Liver (tissue), 9 donors: ENCODE measurements around the gene ZNF778. TPM values are rescaled to one million over a fixed set of nuclear protein-coding genes. Genes with fewer than 3 reads are reported as not detected.

ENCODE experiments used
- DNase-seq: peaks from one replicate; pipeline ENCODE4 v3.0.0-alpha.2; 2017; ENCODE audit warnings: low spot score
- H3K27ac ChIP-seq, 2 donors: one replicate each; pipeline ENCODE4 v1.7.0; 2013; ENCODE audit warnings: inconsistent platforms in 2 of 2, low read length in 2 of 2, control low read depth in 1 of 2, low read depth in 1 of 2, mild to moderate bottlenecking in 1 of 2
- H3K27me3 ChIP-seq, 4 donors: one replicate each; pipeline versions ENCODE4 v1.6.1 to v1.7.0; 2013; ENCODE audit warnings: low read length in 3 of 4, inconsistent platforms in 1 of 4, mild to moderate bottlenecking in 1 of 4, moderate library complexity in 1 of 4; ENCODE audit not compliant: control insufficient read depth in 4 of 4, insufficient read depth in 4 of 4
- H3K36me3 ChIP-seq, 4 donors: one replicate each; pipeline versions ENCODE4 v1.6.1 to v1.7.0; 2013; ENCODE audit warnings: low read length in 3 of 4, mild to moderate bottlenecking in 3 of 4, low read depth in 1 of 4, moderate library complexity in 1 of 4; ENCODE audit not compliant: control insufficient read depth in 4 of 4, insufficient read depth in 3 of 4
- H3K4me1 ChIP-seq, 4 donors: one replicate each; pipeline versions ENCODE4 v1.6.1 to v1.7.0; 2013; ENCODE audit warnings: low read length in 3 of 4, mild to moderate bottlenecking in 3 of 4, moderate library complexity in 1 of 4; ENCODE audit not compliant: control insufficient read depth in 4 of 4, insufficient read depth in 4 of 4
- H3K4me3 ChIP-seq, 3 donors: one replicate each; pipeline versions ENCODE4 v1.6.1 to v1.7.0; 2013; ENCODE audit warnings: low read length in 3 of 3, control low read depth in 1 of 3, low read depth in 1 of 3, mild to moderate bottlenecking in 1 of 3
- H3K9ac ChIP-seq, 2 donors: one replicate each; pipeline ENCODE4 v1.7.0; 2013; ENCODE audit warnings: low read length in 2 of 2, mild to moderate bottlenecking in 2 of 2, moderate library complexity in 2 of 2, control low read depth in 1 of 2, low read depth in 1 of 2
- H3K9me3 ChIP-seq, 4 donors: one replicate each; pipeline versions ENCODE4 v1.6.1 to v1.7.0; 2013; ENCODE audit warnings: low read length in 3 of 4; ENCODE audit not compliant: control insufficient read depth in 4 of 4
- ATF3 ChIP-seq: IDR thresholded peaks from 2 replicates; pipeline ENCODE4 v1.6.1; 2016; ENCODE audit warnings: antibody characterized with exemption
- CTCF ChIP-seq: fragments of 150-350 bp; IDR thresholded peaks from 2 replicates; pipeline ENCODE4 v1.5.1; 2017; ENCODE audit warnings: improper control_type of control experiment, low read depth, low read length; ENCODE audit not compliant: missing input control
- EGR1 ChIP-seq, 2 donors: IDR thresholded peaks; 2 replicates each; pipeline ENCODE4 v1.6.1; 2016 to 2018; ENCODE audit warnings: antibody characterized with exemption in 2 of 2, low read depth in 2 of 2
- FOXA1 ChIP-seq: IDR thresholded peaks from 2 replicates; pipeline ENCODE4 v1.6.1; 2016; ENCODE audit warnings: antibody characterized with exemption
- FOXA2 ChIP-seq: IDR thresholded peaks from 2 replicates; pipeline ENCODE4 v1.6.1; 2016; ENCODE audit warnings: antibody characterized with exemption
- GABPA ChIP-seq, 2 donors: IDR thresholded peaks in 1 of 2; conservative IDR thresholded peaks in 1 of 2; 2 replicates each; pipeline ENCODE4 v1.6.1; 2016; ENCODE audit warnings: antibody characterized with exemption in 2 of 2, mild to moderate bottlenecking in 1 of 2, moderate library complexity in 1 of 2
- HNF4A ChIP-seq, 2 donors: conservative IDR thresholded peaks; 2 replicates each; pipeline ENCODE4 v1.6.1; 2016; ENCODE audit warnings: antibody characterized with exemption in 2 of 2, mild to moderate bottlenecking in 2 of 2
- HNF4G ChIP-seq: IDR thresholded peaks from 2 replicates; pipeline ENCODE4 v1.6.1; 2016; ENCODE audit warnings: antibody characterized with exemption
- JUND ChIP-seq, 2 donors: IDR thresholded peaks; 2 replicates each; pipeline ENCODE4 v1.6.1; 2016; ENCODE audit warnings: antibody characterized with exemption in 2 of 2
- MAX ChIP-seq: IDR thresholded peaks from 2 replicates; pipeline ENCODE4 v1.6.1; 2016; ENCODE audit warnings: antibody characterized with exemption
- NR2F2 ChIP-seq: IDR thresholded peaks from 2 replicates; pipeline ENCODE4 v1.6.1; 2016; ENCODE audit warnings: antibody characterized with exemption
- RAD21 ChIP-seq, 2 donors: IDR thresholded peaks; 2 replicates each; pipeline ENCODE4 v1.6.1; 2016; ENCODE audit warnings: antibody characterized with exemption in 2 of 2, mild to moderate bottlenecking in 2 of 2
- REST ChIP-seq: IDR thresholded peaks from 2 replicates; pipeline ENCODE4 v1.6.1; 2016; ENCODE audit warnings: antibody characterized with exemption, mild to moderate bottlenecking
- RXRA ChIP-seq, 2 donors: IDR thresholded peaks; 2 replicates each; pipeline ENCODE4 v1.6.1; 2017 to 2018; ENCODE audit warnings: antibody characterized with exemption in 2 of 2, mild to moderate bottlenecking in 1 of 2
- SP1 ChIP-seq: IDR thresholded peaks from 2 replicates; pipeline ENCODE4 v1.6.1; 2018; ENCODE audit warnings: antibody characterized with exemption, mild to moderate bottlenecking
- TAF1 ChIP-seq: conservative IDR thresholded peaks from 2 replicates; pipeline ENCODE4 v1.6.1; 2016; ENCODE audit warnings: antibody characterized with exemption, mild to moderate bottlenecking
- ZBTB33 ChIP-seq: IDR thresholded peaks from 2 replicates; pipeline ENCODE4 v1.6.1; 2016; ENCODE audit warnings: antibody characterized with exemption
- WGBS: extraction: QIAGEN DNeasy Blood & Tissue Kit; methylation state at CpG from one replicate; pipeline ENCODE4 v1.1.7; 2013; 5-methylcytosine and 5-hydroxymethylcytosine counted together
- polyA plus RNA-seq, 2 donors: library from polyadenylated mRNA; stranded (reverse) in 1 of 2; unstranded in 1 of 2; fragments of 200-250 nt in 1 of 2; fragments of >200 nt in 1 of 2; fragmentation: Nextera tagmentation in 1 of 2; extraction: Ambion mirVana in 1 of 2; gene quantifications; one replicate each; pipeline versions ENCODE4 v1.2.1 to v1.2.3, GENCODE V29; 2013 to 2015
- total RNA-seq, 2 donors: library from RNA; depleted of rRNA; stranded (reverse); fragments of >200 nt; gene quantifications; one replicate each; pipeline ENCODE4 v1.2.3, GENCODE V29; 2014
- donor health status: healthy.
- donor health status: healthy.
- donor health status: healthy.
- donor health status: healthy.
- donor health status: healthy.

The ZNF778 gene
- total and polyA plus RNA-seq, 4 donors, result 0.75 to 9.2 (median 4.2) TPM

GRCh38 chr16:89199241-89200123 lies 18.0 kb upstream of the ZNF778 start:
- WGBS, result 77% methylated on average over 22 of the region's 22 CpGs
- peaks cover 0 to 10% (median 9%) of the 10 kb centered on the region in 4 donors for H3K4me1 ChIP-seq
- peaks cover 0 to 6% (median 1%) of the 10 kb centered on the region in 4 donors for H3K9me3 ChIP-seq
- H3K9ac ChIP-seq, result no peak overlapping the region
- TF ChIP-seq ATF3 (no peak), NR2F2 (no peak), GABPA (IDR thresholded peaks at IDR 0.05 in 1 of 2, conservative IDR thresholded peaks at IDR 0.05 in 1 of 2) (no peak), RXRA (IDR thresholded peaks at IDR 0.05) (no peak), CTCF (no peak), SP1 (no peak), ZBTB33 (no peak), JUND (IDR thresholded peaks at IDR 0.05) (no peak), REST (no peak), HNF4G (no peak), TAF1 (no peak), MAX (no peak), HNF4A (conservative IDR thresholded peaks at IDR 0.05) (no peak), RAD21 (IDR thresholded peaks at IDR 0.05) (no peak), FOXA2 (no peak), FOXA1 (no peak), EGR1 (IDR thresholded peaks at IDR 0.05; ENCODE audit: low read depth in 2 of 2) (no peak)
- H3K27me3 ChIP-seq, result peaks cover 0 to 13% (median 8%) of the 10 kb centered on the region in 4 donors
- no peak overlapping the region for H3K4me3 ChIP-seq
- no peak for DNase-seq
- no peaks in the 10 kb centered on the region for H3K36me3 ChIP-seq
- H3K27ac ChIP-seq, result no peak overlapping the region
